HepG2 (cell line): ENCODE results near the gene ZNF132. TPM values are rescaled to one million over a fixed set of nuclear protein-coding genes. Genes with fewer than 3 reads are reported as not detected.

ENCODE experiments used
- BRD4 ChIP-seq: sonication (generic); formaldehyde crosslinking; IDR thresholded peaks from 2 replicates; pipeline ENCODE4 v1.4.0; 2020; ENCODE audit warnings: missing genetic modification reagents
- CBX5 ChIP-seq: sonication (generic); formaldehyde crosslinking; IDR thresholded peaks from 2 replicates; pipeline ENCODE4 v1.4.0; 2020; ENCODE audit warnings: missing genetic modification reagents, borderline replicate concordance
- HIVEP1 ChIP-seq: sonication (generic); formaldehyde crosslinking; IDR thresholded peaks from 2 replicates; pipeline ENCODE4 v1.4.0; 2020; ENCODE audit warnings: mild to moderate bottlenecking, missing genetic modification reagents
- KMT2A ChIP-seq: sonication (generic); formaldehyde crosslinking; IDR thresholded peaks from 2 replicates; pipeline ENCODE4 v1.4.0; 2020; ENCODE audit warnings: missing genetic modification reagents
- MAFK ChIP-seq, 2 experiments: IDR thresholded peaks in 1 of 2; conservative IDR thresholded peaks in 1 of 2; 2 replicates each; pipeline ENCODE4 v1.6.1; 2011; ENCODE audit warnings: improper control_type of control experiment in 2 of 2, low read length in 2 of 2
- SOX13 ChIP-seq, 3 experiments: fragments of 450-650 bp in 1 of 3; sonication (generic) in 1 of 3; formaldehyde crosslinking in 1 of 3; IDR thresholded peaks in 2 of 3; conservative IDR thresholded peaks in 1 of 3; 2 replicates each; pipeline versions ENCODE4 v1.5.0 to v1.6.1; 2016 to 2020; ENCODE audit warnings: antibody characterized with exemption in 1 of 3, mild to moderate bottlenecking in 1 of 3, missing compliant biosample characterization in 1 of 3, missing genetic modification reagents in 1 of 3, moderate library complexity in 1 of 3
- SRSF1 ChIP-seq: fragments of 200-400 bp; formaldehyde crosslinking; optimal IDR thresholded peaks from 2 replicates; pipeline ENCODE3; 2017; ENCODE audit warnings: mild to moderate bottlenecking, low read depth, low read length, moderate library complexity
- WIZ ChIP-seq: sonication (generic); formaldehyde crosslinking; IDR thresholded peaks from 2 replicates; pipeline ENCODE4 v1.5.1; 2020; ENCODE audit warnings: mild to moderate bottlenecking, missing genetic modification reagents
- ZBTB46 ChIP-seq: sonication (generic); formaldehyde crosslinking; IDR thresholded peaks from 2 replicates; pipeline ENCODE4 v1.4.0; 2020; ENCODE audit warnings: mild to moderate bottlenecking, missing genetic modification reagents, borderline replicate concordance
- ZMYM2 ChIP-seq: sonication (generic); formaldehyde crosslinking; IDR thresholded peaks from 2 replicates; pipeline ENCODE4 v1.8.0; 2022; ENCODE audit warnings: mild to moderate bottlenecking, missing genetic modification reagents
- ZNF224 ChIP-seq: sonication (generic); formaldehyde crosslinking; IDR thresholded peaks from 2 replicates; pipeline ENCODE4 v1.5.0; 2020; ENCODE audit warnings: mild to moderate bottlenecking, missing genetic modification reagents
- ZNF256 ChIP-seq: sonication (generic); formaldehyde crosslinking; conservative IDR thresholded peaks from 2 replicates; pipeline ENCODE4 v1.4.0; 2020; ENCODE audit warnings: missing genetic modification reagents
- ZNF563 ChIP-seq: sonication (generic); formaldehyde crosslinking; IDR thresholded peaks from 2 replicates; pipeline ENCODE4 v1.8.0; 2022; ENCODE audit warnings: mild to moderate bottlenecking, moderate library complexity, missing genetic modification reagents
- polyA plus RNA-seq, 8 experiments: library from polyadenylated mRNA; depleted of rRNA in 3 of 8; stranded (reverse) in 7 of 8; unstranded in 1 of 8; fragments of >200 nt; fragmentation: Illumina TruSeq in 4 of 8; extraction: Trizol in 4 of 8; gene quantifications; 2 replicates each; pipeline versions ENCODE4 v1.2.1 to v1.2.3, GENCODE V29; 2011 to 2016; ENCODE audit warnings: low read depth in 4 of 8, missing spikeins in 1 of 8, mixed read lengths in 1 of 8; ENCODE audit not compliant: insufficient read depth in 1 of 8
- total RNA-seq, 5 experiments: library from RNA; depleted of rRNA; stranded (reverse); fragments of >200 nt; fragmentation: Illumina TruSeq; extraction: Trizol; gene quantifications; 2 replicates each; pipeline ENCODE4 v1.2.3, GENCODE V29; 2016; ENCODE audit warnings: low read depth in 1 of 5
- TF ChIP-seq, protein P1 (sequence below): sonication (generic); formaldehyde crosslinking; IDR thresholded peaks from 2 replicates; pipeline ENCODE4 v1.8.0; 2022; ENCODE audit warnings: missing genetic modification reagents, low read depth, mild to moderate bottlenecking, borderline replicate concordance
- TF ChIP-seq, protein P2 (sequence below): IDR thresholded peaks from 2 replicates; pipeline ENCODE4 v1.6.1; 2016; ENCODE audit warnings: mild to moderate bottlenecking
- TF ChIP-seq, protein P3 (sequence below): sonication (generic); formaldehyde crosslinking; IDR thresholded peaks from 2 replicates; pipeline ENCODE4 v1.4.0; 2020; ENCODE audit warnings: missing genetic modification reagents
- TF ChIP-seq, protein P4 (sequence below): sonication (generic); formaldehyde crosslinking; IDR thresholded peaks from 2 replicates; pipeline ENCODE4 v1.5.1; 2020; ENCODE audit warnings: mild to moderate bottlenecking, missing genetic modification reagents, moderate library complexity

Gene ZNF132
- total and polyA plus RNA-seq, 2 of the 13 experiments (the other 11 are each of a cell fraction or from before 2014, with no cell fraction given), result not detected

DNA sequence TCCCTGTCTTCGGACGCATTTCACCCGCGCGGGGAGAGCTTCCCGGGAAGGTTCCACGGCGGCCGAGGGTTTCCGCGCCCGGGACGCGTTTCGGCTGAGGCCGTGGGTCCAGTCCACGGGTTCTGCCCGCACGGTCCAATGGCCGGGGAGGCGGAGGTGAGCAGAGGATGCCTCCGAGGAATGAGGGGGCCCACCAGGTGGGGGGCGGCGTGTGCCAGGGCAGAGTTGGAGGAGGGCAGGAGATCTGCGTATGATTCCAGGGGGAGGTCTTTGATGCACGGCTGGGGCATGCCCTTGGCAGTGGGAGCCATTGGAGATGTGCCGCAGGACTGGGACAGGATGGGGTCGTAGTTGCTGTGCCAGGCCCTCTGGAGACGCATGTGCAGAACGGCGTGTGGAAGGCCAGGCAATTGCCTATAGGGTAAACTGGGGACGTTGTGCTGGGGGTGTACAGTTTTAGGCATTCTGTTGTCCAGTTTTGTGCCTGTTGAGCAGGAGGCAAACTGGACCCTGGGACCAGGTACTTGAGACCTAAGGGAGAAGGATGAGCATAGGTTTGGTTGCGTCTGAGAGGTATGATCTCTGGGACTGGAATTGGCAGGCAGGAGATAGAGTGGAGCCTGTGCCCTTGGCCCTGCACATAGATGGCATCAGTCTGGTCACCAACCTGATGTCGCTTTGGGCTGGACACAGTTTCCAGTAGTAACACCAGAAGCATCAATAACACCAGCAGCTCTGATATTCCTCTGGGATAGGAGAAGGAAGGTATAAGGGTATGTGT, 30.8 kb downstream of the ZNF132 start (continued):
- TF ChIP-seq CBX5 (CRISPR knock-in tag), result peak; percentile 24; the same call in 1 of the 2 replicates
- TF ChIP-seq MAFK (conservative IDR thresholded peaks at IDR 0.05 in 1 of 2, IDR thresholded peaks at IDR 0.05 in 1 of 2; ENCODE audit: low read length in 2 of 2), result no peak
- TF ChIP-seq BRD4 (CRISPR knock-in tag), result 0 out of 2 replicates have a peak, but pooled peaks have one; percentile 35
- TF ChIP-seq, protein P1, sequence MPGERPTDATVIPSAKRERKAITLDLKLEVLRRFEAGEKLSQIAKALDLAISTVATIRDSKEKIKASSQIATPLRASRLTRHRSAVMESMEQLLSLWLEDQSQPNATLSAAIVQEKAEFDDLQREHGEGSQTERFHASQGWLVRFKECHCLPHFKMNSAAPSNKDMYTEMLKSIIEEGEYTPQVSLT, result no peak
- TF ChIP-seq WIZ (CRISPR knock-in tag), result no peak
- no peak for TF ChIP-seq SOX13 (IDR thresholded peaks at IDR 0.05)
- TF ChIP-seq SOX13 (CRISPR knock-in tag; conservative IDR thresholded peaks at IDR 0.05 in 1 of 2, IDR thresholded peaks at IDR 0.05 in 1 of 2), result no peak
- peak; percentile 55; the same call in 1 of the 2 replicates for TF ChIP-seq ZNF563 (CRISPR knock-in tag)
- TF ChIP-seq, protein P2, sequence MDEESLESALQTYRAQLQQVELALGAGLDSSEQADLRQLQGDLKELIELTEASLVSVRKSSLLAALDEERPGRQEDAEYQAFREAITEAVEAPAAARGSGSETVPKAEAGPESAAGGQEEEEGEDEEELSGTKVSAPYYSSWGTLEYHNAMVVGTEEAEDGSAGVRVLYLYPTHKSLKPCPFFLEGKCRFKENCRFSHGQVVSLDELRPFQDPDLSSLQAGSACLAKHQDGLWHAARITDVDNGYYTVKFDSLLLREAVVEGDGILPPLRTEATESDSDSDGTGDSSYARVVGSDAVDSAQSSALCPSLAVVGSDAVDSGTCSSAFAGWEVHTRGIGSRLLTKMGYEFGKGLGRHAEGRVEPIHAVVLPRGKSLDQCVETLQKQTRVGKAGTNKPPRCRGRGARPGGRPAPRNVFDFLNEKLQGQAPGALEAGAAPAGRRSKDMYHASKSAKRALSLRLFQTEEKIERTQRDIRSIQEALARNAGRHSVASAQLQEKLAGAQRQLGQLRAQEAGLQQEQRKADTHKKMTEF (CRISPR knock-in tag), result no peak
- TF ChIP-seq, protein P3, sequence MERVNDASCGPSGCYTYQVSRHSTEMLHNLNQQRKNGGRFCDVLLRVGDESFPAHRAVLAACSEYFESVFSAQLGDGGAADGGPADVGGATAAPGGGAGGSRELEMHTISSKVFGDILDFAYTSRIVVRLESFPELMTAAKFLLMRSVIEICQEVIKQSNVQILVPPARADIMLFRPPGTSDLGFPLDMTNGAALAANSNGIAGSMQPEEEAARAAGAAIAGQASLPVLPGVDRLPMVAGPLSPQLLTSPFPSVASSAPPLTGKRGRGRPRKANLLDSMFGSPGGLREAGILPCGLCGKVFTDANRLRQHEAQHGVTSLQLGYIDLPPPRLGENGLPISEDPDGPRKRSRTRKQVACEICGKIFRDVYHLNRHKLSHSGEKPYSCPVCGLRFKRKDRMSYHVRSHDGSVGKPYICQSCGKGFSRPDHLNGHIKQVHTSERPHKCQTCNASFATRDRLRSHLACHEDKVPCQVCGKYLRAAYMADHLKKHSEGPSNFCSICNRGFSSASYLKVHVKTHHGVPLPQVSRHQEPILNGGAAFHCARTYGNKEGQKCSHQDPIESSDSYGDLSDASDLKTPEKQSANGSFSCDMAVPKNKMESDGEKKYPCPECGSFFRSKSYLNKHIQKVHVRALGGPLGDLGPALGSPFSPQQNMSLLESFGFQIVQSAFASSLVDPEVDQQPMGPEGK (CRISPR knock-in tag), result peak; percentile 21; the same call in 1 of the 2 replicates
- 0 out of 2 replicates have a peak, but pooled peaks have one; percentile 5 for TF ChIP-seq KMT2A (CRISPR knock-in tag)
- TF ChIP-seq HIVEP1, result peak; percentile 58; the same call in 1 of the 2 replicates
- TF ChIP-seq, protein P4, sequence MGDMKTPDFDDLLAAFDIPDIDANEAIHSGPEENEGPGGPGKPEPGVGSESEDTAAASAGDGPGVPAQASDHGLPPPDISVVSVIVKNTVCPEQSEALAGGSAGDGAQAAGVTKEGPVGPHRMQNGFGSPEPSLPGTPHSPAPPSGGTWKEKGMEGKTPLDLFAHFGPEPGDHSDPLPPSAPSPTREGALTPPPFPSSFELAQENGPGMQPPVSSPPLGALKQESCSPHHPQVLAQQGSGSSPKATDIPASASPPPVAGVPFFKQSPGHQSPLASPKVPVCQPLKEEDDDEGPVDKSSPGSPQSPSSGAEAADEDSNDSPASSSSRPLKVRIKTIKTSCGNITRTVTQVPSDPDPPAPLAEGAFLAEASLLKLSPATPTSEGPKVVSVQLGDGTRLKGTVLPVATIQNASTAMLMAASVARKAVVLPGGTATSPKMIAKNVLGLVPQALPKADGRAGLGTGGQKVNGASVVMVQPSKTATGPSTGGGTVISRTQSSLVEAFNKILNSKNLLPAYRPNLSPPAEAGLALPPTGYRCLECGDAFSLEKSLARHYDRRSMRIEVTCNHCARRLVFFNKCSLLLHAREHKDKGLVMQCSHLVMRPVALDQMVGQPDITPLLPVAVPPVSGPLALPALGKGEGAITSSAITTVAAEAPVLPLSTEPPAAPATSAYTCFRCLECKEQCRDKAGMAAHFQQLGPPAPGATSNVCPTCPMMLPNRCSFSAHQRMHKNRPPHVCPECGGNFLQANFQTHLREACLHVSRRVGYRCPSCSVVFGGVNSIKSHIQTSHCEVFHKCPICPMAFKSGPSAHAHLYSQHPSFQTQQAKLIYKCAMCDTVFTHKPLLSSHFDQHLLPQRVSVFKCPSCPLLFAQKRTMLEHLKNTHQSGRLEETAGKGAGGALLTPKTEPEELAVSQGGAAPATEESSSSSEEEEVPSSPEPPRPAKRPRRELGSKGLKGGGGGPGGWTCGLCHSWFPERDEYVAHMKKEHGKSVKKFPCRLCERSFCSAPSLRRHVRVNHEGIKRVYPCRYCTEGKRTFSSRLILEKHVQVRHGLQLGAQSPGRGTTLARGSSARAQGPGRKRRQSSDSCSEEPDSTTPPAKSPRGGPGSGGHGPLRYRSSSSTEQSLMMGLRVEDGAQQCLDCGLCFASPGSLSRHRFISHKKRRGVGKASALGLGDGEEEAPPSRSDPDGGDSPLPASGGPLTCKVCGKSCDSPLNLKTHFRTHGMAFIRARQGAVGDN (CRISPR knock-in tag), result peak; percentile 51
- no peak for TF ChIP-seq ZBTB46 (CRISPR knock-in tag)
- TF ChIP-seq ZNF224 (CRISPR knock-in tag), result peak; percentile 5; the same call in 1 of the 2 replicates
- TF ChIP-seq SRSF1, result no peak
- no peak for TF ChIP-seq ZNF256 (CRISPR knock-in tag)
- TF ChIP-seq ZMYM2 (CRISPR knock-in tag), result 0 out of 2 replicates have a peak, but pooled peaks have one; percentile 11
